Measurements from ENCODE around the gene PAF1. TPM values are rescaled to one million over a fixed set of nuclear protein-coding genes. Genes with fewer than 3 reads are reported as not detected.

The PAF1 gene
- total and polyA plus RNA-seq, 2 of the 13 experiments (the other 11 are each of a cell fraction or from before 2014, with no cell fraction given): 30.2 to 31.1 TPM

DNA sequence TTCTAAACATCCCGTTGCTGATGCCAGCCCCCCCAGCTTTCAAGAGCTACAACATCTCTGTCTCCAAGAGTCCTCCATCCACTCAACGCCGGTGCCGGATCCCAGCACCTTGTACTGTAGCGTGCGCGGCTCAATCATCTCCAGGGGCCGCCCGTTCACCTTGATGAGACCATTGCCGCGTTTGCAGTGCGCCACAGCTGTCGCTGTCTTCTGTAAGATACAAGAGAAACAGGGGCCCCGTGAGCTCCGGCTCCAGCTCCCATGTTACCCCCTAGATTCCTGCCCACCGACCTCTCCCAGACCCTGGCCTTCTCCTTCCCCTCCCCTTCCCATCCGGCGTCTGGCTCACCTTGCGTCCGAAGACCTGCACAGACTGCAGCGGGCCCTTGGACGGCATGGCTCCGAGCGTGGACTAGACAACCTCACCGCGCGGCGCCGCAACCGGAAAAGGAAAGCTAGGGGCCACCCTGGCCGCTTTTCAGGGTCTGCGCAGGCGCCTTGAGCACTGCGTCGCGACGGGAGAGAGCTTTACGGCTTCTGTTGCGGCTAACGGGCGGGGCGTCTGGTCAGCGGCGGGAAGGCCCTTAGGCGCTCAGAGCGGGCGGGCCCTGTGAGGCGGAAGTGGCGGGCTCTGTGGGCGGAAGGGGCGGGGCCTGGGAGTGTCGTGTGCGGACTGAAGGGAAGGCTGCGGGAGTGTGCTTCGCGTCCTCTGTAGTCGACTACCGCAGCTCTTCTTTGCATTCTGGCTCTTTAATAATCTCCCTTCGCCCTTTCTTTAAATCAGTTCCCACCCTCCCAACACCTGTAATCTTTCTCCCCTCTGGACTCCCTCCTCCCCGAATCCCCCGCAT is 44.8 kb upstream of the PAF1 start, which contains the start of gene RPS16 (continued):
- TF ChIP-seq, protein P1, sequence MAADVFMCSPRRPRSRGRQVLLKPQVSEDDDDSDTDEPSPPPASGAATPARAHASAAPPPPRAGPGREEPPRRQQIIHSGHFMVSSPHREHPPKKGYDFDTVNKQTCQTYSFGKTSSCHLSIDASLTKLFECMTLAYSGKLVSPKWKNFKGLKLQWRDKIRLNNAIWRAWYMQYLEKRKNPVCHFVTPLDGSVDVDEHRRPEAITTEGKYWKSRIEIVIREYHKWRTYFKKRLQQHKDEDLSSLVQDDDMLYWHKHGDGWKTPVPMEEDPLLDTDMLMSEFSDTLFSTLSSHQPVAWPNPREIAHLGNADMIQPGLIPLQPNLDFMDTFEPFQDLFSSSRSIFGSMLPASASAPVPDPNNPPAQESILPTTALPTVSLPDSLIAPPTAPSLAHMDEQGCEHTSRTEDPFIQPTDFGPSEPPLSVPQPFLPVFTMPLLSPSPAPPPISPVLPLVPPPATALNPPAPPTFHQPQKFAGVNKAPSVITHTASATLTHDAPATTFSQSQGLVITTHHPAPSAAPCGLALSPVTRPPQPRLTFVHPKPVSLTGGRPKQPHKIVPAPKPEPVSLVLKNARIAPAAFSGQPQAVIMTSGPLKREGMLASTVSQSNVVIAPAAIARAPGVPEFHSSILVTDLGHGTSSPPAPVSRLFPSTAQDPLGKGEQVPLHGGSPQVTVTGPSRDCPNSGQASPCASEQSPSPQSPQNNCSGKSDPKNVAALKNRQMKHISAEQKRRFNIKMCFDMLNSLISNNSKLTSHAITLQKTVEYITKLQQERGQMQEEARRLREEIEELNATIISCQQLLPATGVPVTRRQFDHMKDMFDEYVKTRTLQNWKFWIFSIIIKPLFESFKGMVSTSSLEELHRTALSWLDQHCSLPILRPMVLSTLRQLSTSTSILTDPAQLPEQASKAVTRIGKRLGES (CRISPR knock-in tag; IDR thresholded peaks at IDR 0.05; ENCODE audit: borderline replicate concordance): no peak
- TF ChIP-seq ZFAT (CRISPR knock-in tag; conservative IDR thresholded peaks at IDR 0.05): no peak
- TF ChIP-seq NFIC (IDR thresholded peaks at IDR 0.05; ENCODE audit: low read length): no peak
- TF ChIP-seq, protein P2, sequence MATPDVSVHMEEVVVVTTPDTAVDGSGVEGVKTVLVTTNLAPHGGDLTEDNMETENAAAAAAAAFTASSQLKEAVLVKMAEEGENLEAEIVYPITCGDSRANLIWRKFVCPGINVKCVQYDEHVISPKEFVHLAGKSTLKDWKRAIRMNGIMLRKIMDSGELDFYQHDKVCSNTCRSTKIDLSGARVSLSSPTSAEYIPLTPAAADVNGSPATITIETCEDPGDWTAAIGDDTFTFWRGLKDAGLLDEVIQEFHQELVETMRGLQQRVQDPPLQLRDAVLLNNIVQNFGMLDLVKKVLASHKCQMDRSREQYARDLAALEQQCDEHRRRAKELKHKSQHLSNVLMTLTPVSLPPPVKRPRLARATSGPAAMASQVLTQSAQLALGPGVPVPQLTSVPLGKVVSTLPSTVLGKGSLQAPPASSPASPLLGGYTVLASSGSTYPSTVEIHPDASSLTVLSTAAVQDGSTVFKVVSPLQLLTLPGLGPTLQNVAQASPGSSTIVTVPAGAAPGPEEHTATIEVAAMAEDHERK (CRISPR knock-in tag; IDR thresholded peaks at IDR 0.05; ENCODE audit: low read depth): peak; percentile 57; the same call in 1 of the 2 replicates
- TF ChIP-seq MIER3 (CRISPR knock-in tag; IDR thresholded peaks at IDR 0.05; ENCODE audit: borderline replicate concordance): peak; percentile 61; the same call in 1 of the 2 replicates
- TF ChIP-seq, protein P3, sequence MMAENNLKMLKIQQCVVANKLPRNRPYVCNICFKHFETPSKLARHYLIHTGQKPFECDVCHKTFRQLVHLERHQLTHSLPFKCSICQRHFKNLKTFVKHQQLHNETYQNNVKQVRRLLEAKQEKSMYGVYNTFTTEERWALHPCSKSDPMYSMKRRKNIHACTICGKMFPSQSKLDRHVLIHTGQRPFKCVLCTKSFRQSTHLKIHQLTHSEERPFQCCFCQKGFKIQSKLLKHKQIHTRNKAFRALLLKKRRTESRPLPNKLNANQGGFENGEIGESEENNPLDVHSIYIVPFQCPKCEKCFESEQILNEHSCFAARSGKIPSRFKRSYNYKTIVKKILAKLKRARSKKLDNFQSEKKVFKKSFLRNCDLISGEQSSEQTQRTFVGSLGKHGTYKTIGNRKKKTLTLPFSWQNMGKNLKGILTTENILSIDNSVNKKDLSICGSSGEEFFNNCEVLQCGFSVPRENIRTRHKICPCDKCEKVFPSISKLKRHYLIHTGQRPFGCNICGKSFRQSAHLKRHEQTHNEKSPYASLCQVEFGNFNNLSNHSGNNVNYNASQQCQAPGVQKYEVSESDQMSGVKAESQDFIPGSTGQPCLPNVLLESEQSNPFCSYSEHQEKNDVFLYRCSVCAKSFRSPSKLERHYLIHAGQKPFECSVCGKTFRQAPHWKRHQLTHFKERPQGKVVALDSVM (CRISPR knock-in tag; IDR thresholded peaks at IDR 0.05): peak; percentile 65; the same call in 1 of the 2 replicates
- TF ChIP-seq ZFX (CRISPR knock-in tag; IDR thresholded peaks at IDR 0.05; ENCODE audit: low read depth): peak; percentile 92
- 0 out of 2 replicates have a peak, but pooled peaks have one; percentile 10 for TF ChIP-seq PPARG (CRISPR knock-in tag; conservative IDR thresholded peaks at IDR 0.05)
- no peak for TF ChIP-seq MLLT10 (CRISPR knock-in tag; IDR thresholded peaks at IDR 0.05)
- no peak for TF ChIP-seq TBX3 (IDR thresholded peaks at IDR 0.05; ENCODE audit: borderline replicate concordance)
- no peak for TF ChIP-seq ZNF337 (CRISPR knock-in tag; IDR thresholded peaks at IDR 0.05; ENCODE audit: borderline replicate concordance, low read depth)
- TF ChIP-seq THAP11 (CRISPR knock-in tag; IDR thresholded peaks at IDR 0.05): peak; percentile 96
- peak; percentile 35; the same call in 1 of the 2 replicates for TF ChIP-seq ZNF121 (CRISPR knock-in tag; IDR thresholded peaks at IDR 0.05)
- TF ChIP-seq, protein P4, sequence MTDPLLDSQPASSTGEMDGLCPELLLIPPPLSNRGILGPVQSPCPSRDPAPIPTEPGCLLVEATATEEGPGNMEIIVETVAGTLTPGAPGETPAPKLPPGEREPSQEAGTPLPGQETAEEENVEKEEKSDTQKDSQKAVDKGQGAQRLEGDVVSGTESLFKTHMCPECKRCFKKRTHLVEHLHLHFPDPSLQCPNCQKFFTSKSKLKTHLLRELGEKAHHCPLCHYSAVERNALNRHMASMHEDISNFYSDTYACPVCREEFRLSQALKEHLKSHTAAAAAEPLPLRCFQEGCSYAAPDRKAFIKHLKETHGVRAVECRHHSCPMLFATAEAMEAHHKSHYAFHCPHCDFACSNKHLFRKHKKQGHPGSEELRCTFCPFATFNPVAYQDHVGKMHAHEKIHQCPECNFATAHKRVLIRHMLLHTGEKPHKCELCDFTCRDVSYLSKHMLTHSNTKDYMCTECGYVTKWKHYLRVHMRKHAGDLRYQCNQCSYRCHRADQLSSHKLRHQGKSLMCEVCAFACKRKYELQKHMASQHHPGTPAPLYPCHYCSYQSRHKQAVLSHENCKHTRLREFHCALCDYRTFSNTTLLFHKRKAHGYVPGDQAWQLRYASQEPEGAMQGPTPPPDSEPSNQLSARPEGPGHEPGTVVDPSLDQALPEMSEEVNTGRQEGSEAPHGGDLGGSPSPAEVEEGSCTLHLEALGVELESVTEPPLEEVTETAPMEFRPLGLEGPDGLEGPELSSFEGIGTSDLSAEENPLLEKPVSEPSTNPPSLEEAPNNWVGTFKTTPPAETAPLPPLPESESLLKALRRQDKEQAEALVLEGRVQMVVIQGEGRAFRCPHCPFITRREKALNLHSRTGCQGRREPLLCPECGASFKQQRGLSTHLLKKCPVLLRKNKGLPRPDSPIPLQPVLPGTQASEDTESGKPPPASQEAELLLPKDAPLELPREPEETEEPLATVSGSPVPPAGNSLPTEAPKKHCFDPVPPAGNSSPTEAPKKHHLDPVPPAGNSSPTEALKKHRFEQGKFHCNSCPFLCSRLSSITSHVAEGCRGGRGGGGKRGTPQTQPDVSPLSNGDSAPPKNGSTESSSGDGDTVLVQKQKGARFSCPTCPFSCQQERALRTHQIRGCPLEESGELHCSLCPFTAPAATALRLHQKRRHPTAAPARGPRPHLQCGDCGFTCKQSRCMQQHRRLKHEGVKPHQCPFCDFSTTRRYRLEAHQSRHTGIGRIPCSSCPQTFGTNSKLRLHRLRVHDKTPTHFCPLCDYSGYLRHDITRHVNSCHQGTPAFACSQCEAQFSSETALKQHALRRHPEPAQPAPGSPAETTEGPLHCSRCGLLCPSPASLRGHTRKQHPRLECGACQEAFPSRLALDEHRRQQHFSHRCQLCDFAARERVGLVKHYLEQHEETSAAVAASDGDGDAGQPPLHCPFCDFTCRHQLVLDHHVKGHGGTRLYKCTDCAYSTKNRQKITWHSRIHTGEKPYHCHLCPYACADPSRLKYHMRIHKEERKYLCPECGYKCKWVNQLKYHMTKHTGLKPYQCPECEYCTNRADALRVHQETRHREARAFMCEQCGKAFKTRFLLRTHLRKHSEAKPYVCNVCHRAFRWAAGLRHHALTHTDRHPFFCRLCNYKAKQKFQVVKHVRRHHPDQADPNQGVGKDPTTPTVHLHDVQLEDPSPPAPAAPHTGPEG (CRISPR knock-in tag; IDR thresholded peaks at IDR 0.05): peak; percentile 83; the same call in 1 of the 2 replicates
- TF ChIP-seq PITX1 (CRISPR knock-in tag; IDR thresholded peaks at IDR 0.05): peak; percentile 63; the same call in 1 of the 2 replicates
- no peak for TF ChIP-seq NR3C1 (CRISPR knock-in tag; IDR thresholded peaks at IDR 0.05)

Measured in HepG2 (cell line).